ENCODE measurements around the gene NFE2L2.
"Not testable (repeated sequence)": the region's sequence is repeated elsewhere in the genome, so short reads cannot be mapped to it uniquely, and the experiment has no call there.

Gene NFE2L2

GRCh38 chr2:177256026-177256425 lies 8.5 kb downstream of the NFE2L2 start:
- DNase-seq (ENCODE audit: low spot score): no peak

- DNase-seq (ENCODE audit: low spot score): no peak
These were observed 9.3 kb downstream of the NFE2L2 start for GRCh38 chr2:177255227-177255601.

- peak; percentile 51 for DNase-seq (ENCODE audit: low spot score)
These were observed 9.9 kb downstream of the NFE2L2 start for GRCh38 chr2:177254433-177255226.

- DNase-seq (ENCODE audit: low spot score): no peak
These were observed 10.8 kb downstream of the NFE2L2 start for GRCh38 chr2:177253704-177254103.

- no peak for DNase-seq (ENCODE audit: low spot score)
These were observed 11.6 kb downstream of the NFE2L2 start for GRCh38 chr2:177252808-177253531.

- DNase-seq (ENCODE audit: low spot score): no peak
These were observed 13.4 kb downstream of the NFE2L2 start for GRCh38 chr2:177251165-177251542.

GRCh38 chr2:177250461-177250860 lies 14.1 kb downstream of the NFE2L2 start:
- DNase-seq (ENCODE audit: low spot score): no peak

- no peak for DNase-seq (ENCODE audit: low spot score)
These were observed 15.5 kb downstream of the NFE2L2 start for GRCh38 chr2:177249038-177249437.

GRCh38 chr2:177247693-177248262 lies 16.7 kb downstream of the NFE2L2 start:
- no peak for DNase-seq (ENCODE audit: low spot score)

- not testable (repeated sequence) for DNase-seq (ENCODE audit: low spot score)
These were observed 17.9 kb downstream of the NFE2L2 start for GRCh38 chr2:177246523-177247030.

- DNase-seq (ENCODE audit: low spot score): no peak
These were observed 18.5 kb downstream of the NFE2L2 start for GRCh38 chr2:177246000-177246399.

GRCh38 chr2:177245010-177245422 lies 19.5 kb downstream of the NFE2L2 start:
- peak; percentile 91 for DNase-seq (ENCODE audit: low spot score)

- no peak for DNase-seq (ENCODE audit: low spot score)
These were observed 20.2 kb downstream of the NFE2L2 start for GRCh38 chr2:177244244-177244771.

GRCh38 chr2:177243476-177243875 lies 21.1 kb downstream of the NFE2L2 start:
- peak; percentile 87 for DNase-seq (ENCODE audit: low spot score)

GRCh38 chr2:177243073-177243472 lies 21.5 kb downstream of the NFE2L2 start:
- DNase-seq (ENCODE audit: low spot score): no peak

GRCh38 chr2:177242121-177242987 lies 22.2 kb downstream of the NFE2L2 start:
- peak; percentile 89 for DNase-seq (ENCODE audit: low spot score)

GRCh38 chr2:177241711-177242120 lies 22.8 kb downstream of the NFE2L2 start:
- DNase-seq (ENCODE audit: low spot score): no peak

GRCh38 chr2:177239932-177240630 lies 24.4 kb downstream of the NFE2L2 start:
- peak; percentile 88 for DNase-seq (ENCODE audit: low spot score)

- DNase-seq (ENCODE audit: low spot score): no peak
These were observed 25.5 kb downstream of the NFE2L2 start for GRCh38 chr2:177239053-177239452.

GRCh38 chr2:177237932-177238331 lies 26.6 kb downstream of the NFE2L2 start:
- DNase-seq (ENCODE audit: low spot score): no peak

GRCh38 chr2:177235855-177236437 lies 28.6 kb downstream of the NFE2L2 start:
- DNase-seq (ENCODE audit: low spot score): no peak

Data from kidney tubule cell (primary cell).